ENCODE results near the gene ZNF180.
"Not testable (repeated sequence)": the region's sequence is repeated elsewhere in the genome, so short reads cannot be mapped to it uniquely, and the experiment has no call there.

Gene ZNF180

GRCh38 chr19:44499962-44500949, at the start of gene ZNF180:
Gene ZNF180, minus strand, starts transcription at chr19:44500522. Its CDS starts 3,188 bp downstream, at chr19:44497334.
- in situ Hi-C loops (cut with MboI; ENCODE audit: low sequenced_read_pairs), result no loop called here

- in situ Hi-C loops (cut with MboI; ENCODE audit: low sequenced_read_pairs), result no loop called here
Observed at GRCh38 chr19:44549507-44549906, 49.2 kb upstream of the ZNF180 start.

- in situ Hi-C loops (cut with MboI; ENCODE audit: low sequenced_read_pairs), result no loop called here
Observed at GRCh38 chr19:44548736-44549135, 48.4 kb upstream of the ZNF180 start.

- in situ Hi-C loops (cut with MboI; ENCODE audit: low sequenced_read_pairs), result no loop called here
Observed at GRCh38 chr19:44544031-44544430, 43.7 kb upstream of the ZNF180 start.

- in situ Hi-C loops (cut with MboI; ENCODE audit: low sequenced_read_pairs), result no loop called here
Observed at GRCh38 chr19:44542671-44543070, 42.3 kb upstream of the ZNF180 start.

GRCh38 chr19:44540736-44541135, 40.4 kb upstream of the ZNF180 start:
- in situ Hi-C loops (cut with MboI; ENCODE audit: low sequenced_read_pairs), result no loop called here

GRCh38 chr19:44539991-44540390, 39.7 kb upstream of the ZNF180 start:
- in situ Hi-C loops (cut with MboI; ENCODE audit: low sequenced_read_pairs), result no loop called here

- in situ Hi-C loops (cut with MboI; ENCODE audit: low sequenced_read_pairs), result no loop called here
Observed at GRCh38 chr19:44539236-44539826, 39.0 kb upstream of the ZNF180 start.

GRCh38 chr19:44535361-44535760, 35.0 kb upstream of the ZNF180 start:
- in situ Hi-C loops (cut with MboI; ENCODE audit: low sequenced_read_pairs), result not testable (repeated sequence)

GRCh38 chr19:44532819-44533218, 32.5 kb upstream of the ZNF180 start:
- in situ Hi-C loops (cut with MboI; ENCODE audit: low sequenced_read_pairs), result no loop called here

GRCh38 chr19:44530777-44531176, 30.5 kb upstream of the ZNF180 start:
- in situ Hi-C loops (cut with MboI; ENCODE audit: low sequenced_read_pairs), result no loop called here

GRCh38 chr19:44529536-44529935, 29.2 kb upstream of the ZNF180 start, which contains the start of gene CEACAM20:
Gene CEACAM20, minus strand, starts transcription at chr19:44529675. Its CDS starts 166 bp downstream, at chr19:44529509.
- in situ Hi-C loops (cut with MboI; ENCODE audit: low sequenced_read_pairs), result no loop called here

GRCh38 chr19:44527554-44527953, 27.2 kb upstream of the ZNF180 start:
- in situ Hi-C loops (cut with MboI; ENCODE audit: low sequenced_read_pairs), result no loop called here

GRCh38 chr19:44525721-44526430, 25.6 kb upstream of the ZNF180 start:
- in situ Hi-C loops (cut with MboI; ENCODE audit: low sequenced_read_pairs), result no loop called here

- in situ Hi-C loops (cut with MboI; ENCODE audit: low sequenced_read_pairs), result no loop called here
Observed at GRCh38 chr19:44521370-44521769, 21.0 kb upstream of the ZNF180 start.

- in situ Hi-C loops (cut with MboI; ENCODE audit: low sequenced_read_pairs), result no loop called here
Observed at GRCh38 chr19:44517146-44517545, 16.8 kb upstream of the ZNF180 start.

- in situ Hi-C loops (cut with MboI; ENCODE audit: low sequenced_read_pairs), result no loop called here
Observed at GRCh38 chr19:44515907-44516306, 15.6 kb upstream of the ZNF180 start.

GRCh38 chr19:44515031-44515430, 14.7 kb upstream of the ZNF180 start:
- in situ Hi-C loops (cut with MboI; ENCODE audit: low sequenced_read_pairs), result no loop called here

GRCh38 chr19:44512326-44513298, 12.3 kb upstream of the ZNF180 start:
- in situ Hi-C loops (cut with MboI; ENCODE audit: low sequenced_read_pairs), result no loop called here

GRCh38 chr19:44509478-44509877, 9.2 kb upstream of the ZNF180 start:
- in situ Hi-C loops (cut with MboI; ENCODE audit: low sequenced_read_pairs), result no loop called here

Data from HL-60/S4 (cell line).